SW 1271 (cell line): ENCODE measurements around the gene DEXI.

ENCODE experiments used
- DNase-seq, 2 experiments: peaks; one replicate each; lab custom pipeline; 2025; lab: John Stamatoyannopoulos, UW

The DEXI gene

DNA sequence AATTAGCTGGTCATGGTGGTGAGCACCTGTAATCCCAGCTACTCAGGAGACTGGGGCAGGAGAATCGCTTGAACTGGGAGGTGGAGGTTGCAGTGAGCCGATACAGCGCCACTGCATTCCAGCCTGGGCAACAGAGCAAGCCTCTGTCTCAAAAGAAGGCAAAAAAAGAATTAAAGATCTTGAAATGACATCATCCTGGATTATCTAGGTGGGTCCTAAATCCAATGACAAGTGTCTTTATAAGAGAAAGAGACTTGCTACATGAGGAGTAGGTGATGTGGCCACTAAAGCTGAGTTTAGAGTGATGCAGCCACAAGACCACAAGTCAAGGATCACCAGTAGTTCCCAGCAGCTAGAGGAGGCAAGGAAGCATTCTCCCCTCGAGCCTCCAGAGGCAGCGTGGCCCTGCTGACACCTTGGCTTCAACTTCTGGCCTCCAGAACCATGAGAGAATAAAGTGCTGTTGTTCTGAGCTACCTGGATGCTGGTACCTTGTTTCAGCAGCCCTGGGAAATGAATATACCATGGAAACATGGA lies 49.4 kb downstream of the DEXI start:
- no peak for DNase-seq

DNA sequence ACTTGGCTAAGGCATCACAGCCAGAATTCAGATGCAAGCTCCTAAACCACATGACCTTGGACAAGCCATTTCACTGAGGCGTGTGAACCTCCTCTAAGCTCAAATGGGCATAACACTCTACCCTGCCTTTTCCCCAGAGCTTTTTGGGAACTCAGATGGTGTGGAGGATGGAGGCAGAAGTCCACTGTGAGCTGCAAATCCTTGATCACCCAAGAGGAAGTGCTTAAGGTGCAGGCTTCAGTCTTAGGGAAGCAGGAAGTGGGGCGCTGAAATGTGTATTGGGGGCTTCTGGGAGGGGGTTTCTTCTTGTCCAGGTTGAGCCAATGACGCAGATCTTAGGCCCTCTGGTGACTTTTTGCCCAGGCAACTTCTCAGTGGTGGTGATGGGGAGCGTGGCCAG lies 52.4 kb downstream of the DEXI start:
- DNase-seq: no peak

DNA sequence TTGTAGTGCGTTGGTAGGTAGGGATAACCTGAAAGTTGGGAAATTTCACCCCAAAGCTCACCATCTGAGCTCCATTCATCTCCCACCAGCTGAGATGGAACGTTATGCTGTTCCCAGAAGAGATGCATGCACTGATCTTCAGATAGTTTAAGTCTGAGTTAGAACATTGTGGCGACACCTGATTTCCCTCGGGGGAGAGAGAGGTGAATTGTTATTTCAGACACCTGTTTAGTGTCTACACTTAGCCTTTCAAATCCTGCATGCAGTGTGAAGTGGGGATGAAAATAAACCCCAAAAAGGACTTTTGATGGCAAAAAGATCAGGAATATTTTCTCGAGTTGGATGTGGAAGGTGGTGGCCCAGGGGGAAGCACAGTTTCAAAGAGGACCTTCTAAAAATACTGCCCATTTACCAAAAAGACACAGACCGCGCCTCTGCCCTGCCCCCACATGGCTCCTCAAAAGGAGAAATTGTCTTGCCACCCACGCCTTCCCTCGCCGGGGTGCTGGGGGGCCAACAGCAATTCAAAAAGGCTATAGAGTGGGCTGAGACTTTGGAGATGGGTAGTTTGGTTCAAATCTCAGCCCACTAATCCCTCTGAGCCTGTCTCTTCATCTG lies 53.8 kb downstream of the DEXI start:
- no peak for DNase-seq

DNA sequence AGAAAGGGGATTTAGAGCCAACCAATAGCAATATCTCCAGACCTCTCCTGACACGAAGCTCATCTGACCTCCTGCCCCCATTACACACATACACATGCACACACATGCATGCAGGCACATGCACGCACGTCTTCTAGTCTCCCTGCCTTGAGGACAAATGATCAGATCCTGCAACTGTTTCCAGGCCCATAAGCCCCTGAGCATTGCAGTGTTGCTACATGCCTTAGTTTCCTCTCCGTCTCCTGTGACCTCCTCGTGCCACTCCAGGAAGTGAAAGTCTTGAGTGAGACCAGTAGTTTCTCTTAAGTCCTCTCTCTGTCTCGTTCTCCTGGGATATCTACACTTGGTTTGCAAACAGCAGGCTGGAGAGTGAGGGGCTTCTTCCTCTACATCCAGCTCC lies 57.0 kb downstream of the DEXI start:
- no peak for DNase-seq

DNA sequence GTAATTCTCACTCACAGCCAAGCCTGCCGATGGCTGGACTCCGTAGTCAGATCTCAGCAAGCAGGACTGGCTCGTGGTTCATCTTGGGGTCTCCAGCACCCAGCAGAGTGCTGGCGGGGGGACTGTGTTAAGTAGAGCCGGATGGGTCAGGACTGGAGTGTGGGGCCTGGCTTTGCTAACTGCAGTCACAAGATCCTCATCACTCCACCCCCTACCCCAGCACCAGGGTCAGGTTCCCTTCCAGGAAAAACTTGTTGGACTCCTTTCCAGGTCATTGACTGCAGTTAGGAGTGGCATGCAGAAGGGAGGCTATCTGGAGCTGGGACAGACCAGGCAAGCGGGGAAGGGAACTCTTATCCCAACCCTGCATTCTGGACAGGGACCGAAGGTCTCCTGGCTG lies 59.3 kb downstream of the DEXI start:
- DNase-seq: no peak

DNA sequence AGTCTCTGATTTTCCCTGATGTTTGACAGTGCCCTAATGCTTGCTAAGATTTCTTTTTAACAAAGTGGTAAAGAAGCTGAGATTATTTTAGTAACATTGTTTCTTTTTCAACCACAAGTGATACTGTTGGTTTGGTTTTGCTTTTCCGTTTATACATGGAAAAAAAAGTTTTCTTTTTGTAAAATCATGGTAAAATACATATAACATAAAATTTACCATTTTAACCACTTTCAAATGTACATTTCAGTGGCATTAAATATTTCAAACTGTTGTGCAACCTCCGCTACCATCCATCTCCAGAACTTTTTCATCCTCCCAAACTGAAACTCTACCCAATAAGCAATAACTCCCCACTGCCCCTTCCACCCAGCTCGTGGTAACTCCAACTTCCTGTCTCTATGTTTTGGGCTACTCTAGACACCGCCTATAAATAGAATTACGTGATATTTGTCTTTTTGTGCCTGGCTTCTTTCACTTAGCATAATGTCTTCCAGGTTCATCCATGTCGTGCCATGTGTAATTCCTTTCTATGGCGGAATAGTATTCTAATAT lies 60.7 kb downstream of the DEXI start:
- DNase-seq: no peak

DNA sequence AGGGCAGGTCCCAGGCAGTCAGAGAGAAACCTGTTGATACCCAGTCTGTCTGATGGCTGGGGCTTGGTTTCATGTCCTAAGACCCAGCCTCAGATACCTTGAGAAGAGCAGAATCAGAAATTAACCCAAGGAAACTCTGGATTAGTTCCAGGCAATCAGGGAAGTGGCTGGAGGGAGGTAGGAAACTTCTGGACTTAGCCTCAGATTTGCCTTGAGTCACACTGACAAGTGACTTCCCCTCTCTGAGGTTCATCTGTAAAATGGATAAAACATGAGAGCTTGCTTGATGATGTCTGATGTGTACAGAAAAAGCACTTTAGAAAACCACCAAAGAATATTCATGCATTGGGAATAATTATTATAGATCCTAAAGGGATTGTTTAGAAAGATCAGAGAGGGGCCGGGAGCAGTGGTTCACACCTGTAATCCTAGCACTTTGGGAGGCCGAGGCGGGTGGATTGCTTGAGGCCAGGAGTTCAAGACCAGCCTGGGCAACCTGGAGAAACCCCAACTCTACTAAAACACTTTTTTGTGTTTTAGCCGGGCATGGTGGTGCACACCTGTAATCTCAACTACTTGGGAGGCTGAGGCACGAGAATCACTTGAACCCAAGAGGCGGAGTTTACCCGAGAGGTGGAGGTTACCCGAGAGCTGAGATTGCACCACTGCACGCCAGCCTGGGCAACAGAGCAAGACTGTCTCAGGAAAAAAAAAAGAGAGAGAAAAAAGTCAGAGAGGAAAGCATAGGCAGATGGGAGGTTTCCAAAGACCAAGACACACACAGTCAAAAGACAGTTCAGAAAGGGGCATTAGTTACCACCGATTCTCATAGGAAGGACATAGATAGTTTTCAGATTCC lies 61.4 kb downstream of the DEXI start:
- no peak for DNase-seq

DNA sequence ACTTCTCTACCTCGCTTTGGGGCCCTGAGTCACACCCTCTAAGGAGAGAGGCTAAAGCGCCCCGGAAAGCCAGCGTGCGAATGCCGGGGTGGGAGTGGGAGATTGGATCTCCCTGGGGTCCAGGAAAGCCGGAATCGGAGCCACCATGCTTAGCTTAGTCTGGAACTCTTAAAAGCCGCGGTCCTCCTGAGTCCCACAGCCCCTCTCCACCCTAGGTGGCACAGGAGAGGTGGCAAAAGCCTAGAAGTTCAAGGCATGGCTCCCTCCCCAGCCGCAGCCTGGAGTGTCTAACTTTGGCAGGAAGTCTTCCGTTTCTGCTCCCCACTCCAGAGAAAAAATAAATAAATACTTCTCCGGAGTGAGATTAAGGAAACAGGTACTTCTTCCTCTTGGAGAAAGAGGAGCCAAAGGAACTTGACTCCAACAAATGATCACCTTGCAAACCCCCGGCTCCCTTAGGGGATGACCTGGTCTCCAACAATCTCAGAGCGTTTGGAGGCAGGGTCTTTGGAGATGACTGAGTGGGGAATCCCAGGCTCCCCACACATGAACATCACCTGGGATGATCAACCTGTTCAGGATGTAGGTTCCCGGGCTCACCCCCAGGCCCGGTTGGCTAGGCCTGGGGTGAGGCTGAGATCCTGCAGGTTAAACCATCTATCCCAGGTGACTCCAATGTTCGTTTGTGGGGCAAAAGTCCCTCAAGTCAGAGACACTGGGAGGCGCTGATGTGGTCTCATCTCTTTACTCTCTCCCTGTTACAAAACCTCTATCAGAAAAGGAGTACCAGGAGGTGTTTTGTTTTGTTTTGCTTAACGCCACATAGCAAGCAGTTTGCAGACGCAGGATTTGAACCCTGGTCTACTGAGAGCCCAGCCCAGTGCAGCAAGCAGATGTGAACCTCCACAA lies 62.3 kb downstream of the DEXI start:
- DNase-seq: no peak
